ENCODE results near the gene CDH13. TPM values are rescaled to one million over a fixed set of nuclear protein-coding genes. Genes with fewer than 3 reads are reported as not detected.

Gene CDH13
- total RNA-seq, 1 experiment from 2014 or later = 0.80 TPM

DNA sequence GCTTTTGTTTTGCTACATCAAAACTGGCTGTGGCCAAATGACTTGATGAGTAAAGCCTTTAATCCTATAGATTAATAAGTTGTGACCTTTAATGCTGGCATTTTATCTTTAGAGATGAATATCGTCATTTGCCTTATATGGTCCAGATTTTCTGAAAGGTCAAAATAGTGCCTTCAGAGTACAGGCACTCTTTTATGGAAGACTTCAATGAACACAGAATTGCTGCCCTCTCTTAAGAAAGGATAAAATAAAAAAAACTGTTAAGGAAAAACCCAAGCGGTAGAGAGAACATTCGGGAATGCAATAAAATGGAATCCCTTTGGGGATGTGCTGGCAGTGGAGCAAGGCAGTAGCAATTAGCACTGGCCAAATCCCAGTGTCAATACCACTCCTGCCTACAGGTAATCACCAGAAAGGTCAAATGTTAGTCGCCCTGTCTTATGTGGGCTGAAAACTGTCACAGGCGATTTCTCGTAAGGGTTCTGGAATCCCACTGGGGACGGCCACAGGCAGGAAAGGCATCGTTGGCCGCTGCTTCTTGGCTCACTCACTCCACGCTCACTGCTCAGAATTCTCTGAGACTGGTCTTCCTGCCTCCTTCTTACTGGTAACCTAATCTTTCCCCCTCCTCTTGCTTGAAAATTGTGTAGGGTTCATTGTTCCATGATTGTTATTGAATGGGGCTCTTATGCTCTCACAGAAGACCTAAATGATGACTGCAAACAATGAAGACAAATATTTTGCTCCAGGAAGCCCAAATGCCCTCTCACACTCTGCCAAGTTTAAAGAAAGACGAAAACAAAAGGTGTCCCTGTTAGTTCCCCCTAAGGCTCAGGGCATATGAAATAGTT lies 1135.6 kb downstream of the CDH13 start:
- Histone ChIP-seq H3K4me3 (ENCODE audit: insufficient read depth, low read depth, low read length) (no peak overlapping the region), H3K36me3 (replicated peaks; ENCODE audit: control insufficient read depth, insufficient read depth, low read length) (no peaks in the 10 kb centered on the region), H3K27me3 (ENCODE audit: control insufficient read depth, insufficient read depth, low read length) (no peaks in the 10 kb centered on the region)
- DNase-seq = no peak

DNA sequence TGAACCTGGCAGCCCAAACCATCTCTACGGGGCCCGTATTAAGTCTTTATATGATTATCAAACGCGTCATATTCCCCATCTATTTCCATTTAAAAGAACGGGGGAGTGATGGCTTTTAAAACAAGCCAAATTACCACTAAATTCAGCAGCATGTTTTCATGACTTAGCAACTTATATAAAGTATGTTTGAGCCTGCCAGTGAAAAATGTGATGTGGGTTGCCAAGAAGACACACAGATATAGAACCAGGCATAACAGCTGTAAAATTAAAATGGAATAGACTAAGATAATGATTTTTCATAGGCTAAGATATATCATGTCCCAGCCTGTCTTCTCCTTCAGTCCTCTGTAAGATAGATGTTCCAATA lies 1136.2 kb downstream of the CDH13 start:
- no peak for DNase-seq
- Histone ChIP-seq H3K36me3 (replicated peaks; ENCODE audit: control insufficient read depth, insufficient read depth, low read length) (no peaks in the 10 kb centered on the region), H3K27me3 (ENCODE audit: control insufficient read depth, insufficient read depth, low read length) (no peaks in the 10 kb centered on the region), H3K4me3 (ENCODE audit: insufficient read depth, low read depth, low read length) (no peak overlapping the region)

DNA sequence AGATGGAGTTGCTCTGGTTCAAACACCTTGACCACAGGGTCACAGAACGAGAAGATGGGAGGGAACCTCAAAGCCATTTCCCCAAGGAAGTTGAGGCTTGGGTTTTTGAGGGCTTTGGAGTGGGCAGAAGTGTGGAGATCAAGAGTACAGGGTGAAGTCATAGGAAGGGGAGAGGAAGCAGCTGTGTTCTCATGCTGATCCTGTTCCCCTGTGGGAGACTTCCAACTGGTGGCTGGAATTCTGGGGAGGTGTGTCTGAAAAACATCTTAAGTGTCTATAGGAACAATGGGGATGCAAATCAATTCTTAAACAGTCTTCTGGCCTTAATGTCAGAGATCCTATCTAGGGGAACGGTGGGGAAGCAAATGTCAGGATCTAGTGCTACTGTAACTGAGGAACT lies 1142.2 kb downstream of the CDH13 start:
- no peak for DNase-seq
- Histone ChIP-seq H3K4me3 (ENCODE audit: insufficient read depth, low read depth, low read length) (no peak overlapping the region), H3K27me3 (ENCODE audit: control insufficient read depth, insufficient read depth, low read length) (no peaks in the 10 kb centered on the region)

DNA sequence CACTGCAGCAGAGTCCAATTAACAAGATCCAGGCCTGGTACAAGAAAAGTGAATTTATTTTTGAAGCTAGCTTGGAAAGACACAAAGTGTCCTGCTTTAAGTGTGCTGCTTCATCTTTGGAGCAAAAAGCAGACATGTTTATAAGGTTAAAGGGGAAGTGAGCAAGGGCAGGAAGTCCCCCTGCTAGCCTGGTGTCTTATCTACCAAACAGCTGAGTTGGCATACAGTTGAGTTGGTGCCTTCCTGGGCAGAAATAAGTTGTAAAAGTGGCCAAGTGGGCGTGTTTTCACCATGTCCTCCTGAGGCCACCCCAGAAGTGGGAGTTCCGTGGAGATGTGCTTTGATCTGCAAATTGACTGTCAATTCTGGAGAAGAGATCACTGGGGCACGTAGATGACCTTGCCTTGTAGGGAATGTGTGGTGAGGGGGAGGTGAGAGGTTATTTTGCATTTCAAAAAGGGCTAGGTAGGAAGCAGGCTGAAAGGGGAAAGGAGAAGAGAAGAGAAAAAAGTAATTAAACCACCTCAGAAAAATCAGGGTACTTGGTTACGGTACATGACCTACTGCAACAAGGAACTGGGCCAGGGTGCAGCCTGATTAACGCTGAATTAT lies 1142.7 kb downstream of the CDH13 start:
- peak; percentile 32 for DNase-seq

More for the DNA sequence above, 1142.2 kb downstream of the CDH13 start:
- no peaks in the 10 kb centered on the region for H3K36me3 ChIP-seq (replicated peaks; ENCODE audit: control insufficient read depth, insufficient read depth, low read length)

DNA sequence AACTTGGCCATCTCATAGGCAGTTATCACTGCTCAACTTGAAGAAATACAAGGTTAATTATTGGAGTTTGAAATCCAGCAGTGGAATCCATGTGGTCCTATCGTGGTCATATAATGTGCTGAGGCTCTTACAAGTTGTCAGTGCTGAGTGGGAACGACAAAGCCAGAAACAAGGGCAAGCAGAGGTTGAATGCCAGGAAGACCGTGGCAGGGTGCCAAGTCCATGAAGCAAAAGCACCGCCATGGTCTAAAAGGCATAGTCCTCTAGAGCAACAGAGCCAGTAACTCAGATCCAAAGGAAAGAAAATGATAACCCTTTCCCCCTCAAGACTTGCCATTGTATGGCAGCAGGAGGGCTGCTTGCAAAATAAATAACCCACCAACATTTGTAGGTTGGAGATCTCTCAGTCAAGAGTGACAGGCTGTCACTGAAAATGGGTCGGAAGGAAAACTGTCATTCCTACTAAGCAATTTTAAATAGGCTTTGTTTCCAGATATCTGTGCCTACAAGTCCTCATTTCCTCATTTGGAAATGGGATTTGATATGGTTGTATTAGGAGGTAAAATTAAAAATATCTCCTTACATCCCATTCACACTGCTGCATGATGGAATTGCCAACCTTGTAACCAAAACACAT lies 1144.7 kb downstream of the CDH13 start:
- Histone ChIP-seq H3K36me3 (replicated peaks; ENCODE audit: control insufficient read depth, insufficient read depth, low read length) (no peaks in the 10 kb centered on the region), H3K27me3 (ENCODE audit: control insufficient read depth, insufficient read depth, low read length) (no peaks in the 10 kb centered on the region), H3K4me3 (ENCODE audit: insufficient read depth, low read depth, low read length) (no peak overlapping the region)
- no peak for DNase-seq

More for the DNA sequence above, 1142.7 kb downstream of the CDH13 start:
- Histone ChIP-seq H3K27me3 (ENCODE audit: control insufficient read depth, insufficient read depth, low read length) (no peaks in the 10 kb centered on the region), H3K4me3 (ENCODE audit: insufficient read depth, low read depth, low read length) (no peak overlapping the region), H3K36me3 (replicated peaks; ENCODE audit: control insufficient read depth, insufficient read depth, low read length) (no peaks in the 10 kb centered on the region)

DNA sequence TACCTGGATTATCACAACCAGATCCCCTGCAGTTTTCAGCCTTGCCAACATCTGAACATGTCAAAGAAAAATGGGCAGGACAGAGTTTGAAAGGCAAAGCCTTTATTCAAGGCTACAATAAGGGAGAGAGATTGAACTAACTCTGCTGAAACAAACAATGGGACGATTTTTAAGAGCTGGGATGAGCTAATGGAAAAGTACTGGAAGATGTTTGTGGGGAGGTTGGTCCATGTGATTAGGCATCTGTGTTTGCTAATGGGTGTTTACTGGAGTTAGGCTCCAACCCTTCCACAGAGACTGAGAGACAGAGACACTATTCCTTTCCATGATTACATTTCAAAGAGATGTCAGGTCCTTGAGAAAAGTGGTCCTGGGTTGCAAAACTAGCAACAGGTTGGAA lies 1146.0 kb downstream of the CDH13 start:
- Histone ChIP-seq H3K36me3 (replicated peaks; ENCODE audit: control insufficient read depth, insufficient read depth, low read length) (no peaks in the 10 kb centered on the region), H3K4me3 (ENCODE audit: insufficient read depth, low read depth, low read length) (no peak overlapping the region), H3K27me3 (ENCODE audit: control insufficient read depth, insufficient read depth, low read length) (no peaks in the 10 kb centered on the region)
- DNase-seq = no peak

DNA sequence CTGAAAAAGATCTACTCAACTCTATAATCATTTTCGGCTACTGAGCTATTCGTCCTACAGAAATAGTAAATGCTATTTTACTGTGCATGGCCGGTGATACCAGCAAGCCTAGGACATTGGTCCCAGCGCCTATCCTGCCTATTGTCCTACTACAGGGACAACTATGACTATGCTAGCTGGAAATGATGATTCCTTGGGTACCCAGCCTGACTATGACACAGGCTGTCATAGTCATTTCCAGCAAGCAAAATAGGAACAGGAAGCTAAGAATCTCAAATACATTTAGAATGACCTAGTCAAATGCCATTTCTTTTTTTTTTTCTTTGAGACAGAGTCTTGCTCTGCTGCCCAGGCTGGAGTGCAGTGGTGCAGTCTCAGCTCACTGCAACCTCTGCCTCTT lies 1147.3 kb downstream of the CDH13 start:
- Histone ChIP-seq H3K4me3 (ENCODE audit: insufficient read depth, low read depth, low read length) (no peak overlapping the region), H3K27me3 (ENCODE audit: control insufficient read depth, insufficient read depth, low read length) (no peaks in the 10 kb centered on the region), H3K36me3 (replicated peaks; ENCODE audit: control insufficient read depth, insufficient read depth, low read length) (no peaks in the 10 kb centered on the region)
- DNase-seq = no peak

DNA sequence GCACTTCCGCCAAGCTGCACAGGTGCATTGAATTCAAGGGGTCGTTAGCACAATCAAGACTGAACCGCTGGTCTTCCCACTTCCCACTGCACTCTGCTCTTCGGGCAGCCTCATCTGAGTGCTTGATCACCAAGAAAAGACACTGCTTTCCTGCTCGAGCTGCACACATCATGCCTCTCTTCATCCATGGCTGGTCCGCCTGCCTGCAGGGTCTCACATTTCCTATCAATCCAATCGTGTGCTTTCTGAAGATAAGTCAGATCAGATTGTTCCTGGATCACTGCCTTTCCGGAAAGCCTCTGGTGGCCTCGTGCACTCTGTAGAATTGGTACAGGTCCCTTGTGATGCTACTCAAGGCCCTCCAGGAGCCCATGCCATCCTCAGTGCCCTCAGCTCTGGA lies 1150.2 kb downstream of the CDH13 start:
- Histone ChIP-seq H3K36me3 (replicated peaks; ENCODE audit: control insufficient read depth, insufficient read depth, low read length) (no peaks in the 10 kb centered on the region), H3K4me3 (ENCODE audit: insufficient read depth, low read depth, low read length) (no peak overlapping the region), H3K27me3 (ENCODE audit: control insufficient read depth, insufficient read depth, low read length) (no peaks in the 10 kb centered on the region)
- DNase-seq = no peak

DNA sequence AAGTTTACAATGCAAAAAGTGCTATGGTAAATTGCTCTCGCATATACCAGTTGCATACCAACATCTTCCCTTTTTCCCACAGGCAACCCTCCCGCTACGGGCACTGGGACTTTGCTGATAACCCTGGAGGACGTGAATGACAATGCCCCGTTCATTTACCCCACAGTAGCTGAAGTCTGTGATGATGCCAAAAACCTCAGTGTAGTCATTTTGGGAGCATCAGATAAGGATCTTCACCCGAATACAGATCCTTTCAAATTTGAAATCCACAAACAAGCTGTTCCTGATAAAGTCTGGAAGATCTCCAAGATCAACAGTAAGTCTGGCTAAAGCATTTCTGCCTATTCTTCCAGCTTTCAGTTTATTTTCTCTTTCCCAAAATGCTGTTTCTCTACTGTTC lies 1153.1 kb downstream of the CDH13 start:
- Histone ChIP-seq H3K27me3 (ENCODE audit: control insufficient read depth, insufficient read depth, low read length) (no peaks in the 10 kb centered on the region), H3K4me3 (ENCODE audit: insufficient read depth, low read depth, low read length) (no peak overlapping the region), H3K36me3 (replicated peaks; ENCODE audit: control insufficient read depth, insufficient read depth, low read length) (no peaks in the 10 kb centered on the region)
- no peak for DNase-seq

DNA sequence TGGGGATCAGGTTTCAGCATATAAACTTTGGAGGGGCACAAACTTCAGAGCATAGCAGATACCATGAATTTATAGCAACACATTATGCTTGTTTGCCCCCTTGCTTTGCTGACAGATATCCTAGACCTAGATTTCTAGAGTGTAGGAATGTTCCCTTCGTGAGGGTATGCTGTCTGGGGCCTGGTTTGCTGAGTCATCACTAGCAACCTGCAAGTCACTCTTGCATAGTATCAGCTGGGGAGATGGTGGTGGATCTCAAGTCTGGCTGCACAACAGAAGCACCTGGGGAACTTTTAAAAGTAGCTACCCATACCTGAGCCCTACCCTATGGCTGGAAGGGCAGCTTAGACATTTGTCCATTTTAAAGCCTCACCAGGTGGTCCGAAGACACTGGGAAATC lies 1158.7 kb downstream of the CDH13 start:
- DNase-seq = no peak
- no peaks in the 10 kb centered on the region for H3K27me3 ChIP-seq (ENCODE audit: control insufficient read depth, insufficient read depth, low read length)
- no peaks in the 10 kb centered on the region for H3K36me3 ChIP-seq (replicated peaks; ENCODE audit: control insufficient read depth, insufficient read depth, low read length)
- no peak overlapping the region for H3K4me3 ChIP-seq (ENCODE audit: insufficient read depth, low read depth, low read length)

DNA sequence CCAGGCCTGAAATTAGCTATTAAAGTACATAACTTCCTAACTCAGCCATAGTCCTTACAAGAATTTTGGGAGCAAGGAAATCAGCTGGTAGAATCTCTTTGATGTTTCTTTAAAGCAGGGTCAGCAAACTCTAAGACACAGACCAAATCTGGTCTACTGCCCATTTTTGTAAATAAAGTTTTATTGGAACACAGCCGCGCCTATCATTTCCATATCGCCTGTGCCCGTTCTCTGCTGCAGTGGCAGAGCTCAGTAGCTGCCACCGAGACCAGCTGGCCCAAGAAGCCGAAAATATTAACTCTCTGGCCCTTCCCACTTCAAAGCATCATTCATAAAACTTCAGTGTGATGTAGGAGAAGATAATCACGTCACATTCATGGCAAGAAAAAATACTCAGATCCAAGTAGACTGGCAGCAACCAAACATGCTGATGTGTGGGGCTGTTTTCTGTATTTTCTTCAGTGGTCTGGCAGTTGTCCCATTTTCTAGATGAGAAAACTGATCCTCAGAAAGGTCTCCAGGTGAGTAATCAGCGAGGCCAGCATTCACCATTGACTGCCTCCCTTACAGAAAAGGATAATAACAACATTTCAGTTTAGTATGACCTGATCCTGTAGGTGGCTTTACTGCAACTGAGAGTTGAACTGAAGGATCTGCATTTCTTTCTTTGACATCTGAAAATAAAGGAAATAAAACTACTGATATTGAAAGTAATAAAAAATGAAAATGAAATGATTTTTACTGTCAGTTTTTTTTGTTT lies 1163.1 kb downstream of the CDH13 start:
- Histone ChIP-seq H3K4me3 (ENCODE audit: insufficient read depth, low read depth, low read length) (no peak overlapping the region), H3K36me3 (replicated peaks; ENCODE audit: control insufficient read depth, insufficient read depth, low read length) (no peaks in the 10 kb centered on the region), H3K27me3 (ENCODE audit: control insufficient read depth, insufficient read depth, low read length) (no peaks in the 10 kb centered on the region)
- DNase-seq = no peak

DNA sequence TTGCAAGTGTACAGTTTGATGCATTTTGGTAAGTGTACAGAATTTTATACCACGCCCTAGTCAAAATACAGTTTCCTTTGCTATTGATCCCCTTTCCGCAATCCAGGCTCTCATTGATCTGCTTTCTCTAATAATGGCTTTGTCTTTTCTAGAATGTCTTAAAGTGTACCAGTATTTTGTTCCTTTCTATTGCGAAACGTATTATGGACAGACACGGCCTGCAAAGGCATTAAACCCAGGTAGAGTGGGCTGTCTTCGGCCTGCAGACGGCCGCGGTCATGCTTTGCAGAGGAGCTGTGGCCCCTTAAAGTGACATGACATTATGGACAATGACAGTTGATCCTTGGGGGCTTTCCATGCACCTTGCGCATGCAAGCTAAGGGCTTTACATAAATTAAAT lies 1165.1 kb downstream of the CDH13 start:
- DNase-seq = no peak
- H3K27me3 ChIP-seq (ENCODE audit: control insufficient read depth, insufficient read depth, low read length) = no peaks in the 10 kb centered on the region
- no peaks in the 10 kb centered on the region for H3K36me3 ChIP-seq (replicated peaks; ENCODE audit: control insufficient read depth, insufficient read depth, low read length)
- no peak overlapping the region for H3K4me3 ChIP-seq (ENCODE audit: insufficient read depth, low read depth, low read length)

DNA sequence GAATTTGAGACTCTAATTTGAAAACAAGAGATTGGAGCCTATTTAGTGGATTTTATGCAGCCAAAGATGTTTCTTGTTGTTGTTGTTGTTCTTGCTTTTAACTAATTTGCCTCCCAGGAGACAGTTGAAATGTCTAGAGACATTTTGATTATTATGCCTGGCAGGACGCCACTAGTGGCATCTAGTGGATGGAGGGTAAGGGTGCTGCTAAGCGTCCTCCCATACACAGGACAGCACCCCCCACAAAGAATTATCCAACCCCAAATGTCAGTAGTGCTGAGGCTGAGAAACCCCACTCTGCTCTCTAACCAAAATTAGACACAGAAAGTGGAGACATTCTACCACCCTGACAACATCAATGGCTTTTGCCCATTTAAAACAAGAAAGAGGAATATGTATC lies 1165.6 kb downstream of the CDH13 start:
- no peak overlapping the region for H3K4me3 ChIP-seq (ENCODE audit: insufficient read depth, low read depth, low read length)
- no peaks in the 10 kb centered on the region for H3K27me3 ChIP-seq (ENCODE audit: control insufficient read depth, insufficient read depth, low read length)
- no peaks in the 10 kb centered on the region for H3K36me3 ChIP-seq (replicated peaks; ENCODE audit: control insufficient read depth, insufficient read depth, low read length)
- peak; percentile 26 for DNase-seq

DNA sequence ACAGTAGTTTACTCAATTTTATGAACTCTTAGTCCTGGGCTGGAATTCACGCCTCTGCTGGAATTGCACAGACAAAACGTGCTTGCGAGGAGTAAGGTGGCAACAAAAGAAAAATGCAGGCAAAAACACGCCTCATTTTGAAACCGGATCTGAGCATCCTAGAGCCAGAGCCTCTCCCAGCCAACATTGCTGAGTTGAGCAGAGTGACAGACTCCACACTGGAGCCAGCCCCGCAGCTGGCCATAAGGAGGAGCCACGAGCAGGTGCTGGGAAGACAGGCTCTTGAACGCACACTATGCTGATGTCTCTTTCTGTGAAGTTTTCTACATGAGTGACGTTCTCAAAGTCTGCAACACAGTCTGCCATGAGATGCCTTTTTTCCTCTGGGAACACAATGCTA lies 1166.4 kb downstream of the CDH13 start:
- H3K27me3 ChIP-seq (ENCODE audit: control insufficient read depth, insufficient read depth, low read length) = no peaks in the 10 kb centered on the region
- no peaks in the 10 kb centered on the region for H3K36me3 ChIP-seq (replicated peaks; ENCODE audit: control insufficient read depth, insufficient read depth, low read length)
- peak; percentile 49 for DNase-seq

More for the DNA sequence above, 1166.4 kb downstream of the CDH13 start:
- H3K4me3 ChIP-seq (ENCODE audit: insufficient read depth, low read depth, low read length) = no peak overlapping the region
